ENCODE results near the gene HPCA. TPM values are rescaled to one million over a fixed set of nuclear protein-coding genes. Genes with fewer than 3 reads are reported as not detected.

HPCA gene
- total and polyA plus RNA-seq, 2 of the 4 experiments (the other 2 are of a cell fraction): 0.22 TPM; not detected in 1

DNA sequence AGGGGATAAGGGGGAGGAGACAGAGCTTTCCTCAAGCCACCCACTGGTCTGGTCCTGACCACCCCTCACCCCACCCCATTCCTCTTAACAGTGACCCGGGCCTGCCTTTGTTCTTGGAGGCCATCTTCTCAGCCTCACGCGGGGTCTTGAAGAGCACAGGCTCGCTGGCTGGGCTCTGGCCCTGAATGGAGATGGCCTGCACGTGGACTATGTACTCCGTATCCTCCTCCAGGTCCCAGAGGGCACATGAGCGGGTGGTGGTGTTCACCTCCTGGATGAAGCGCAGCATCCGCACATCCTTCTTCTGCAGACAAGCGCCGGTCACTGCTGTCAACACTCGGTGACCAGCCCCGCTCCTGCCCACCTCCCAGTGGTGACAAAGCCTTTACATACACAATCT, 18.2 kb upstream of the HPCA start:
- DNase-seq: no peak
- Histone ChIP-seq H2BK5ac (ENCODE audit: low read depth, low read length, poor library complexity, severe bottlenecking) (no peak overlapping the region), H3K14ac (replicated peaks; ENCODE audit: low read depth, low read length) (no peak overlapping the region), H3K4me1 (ENCODE audit: control insufficient read depth, insufficient read depth, low read length) (peaks cover 4% of the 10 kb centered on the region; the same call in 1 of the 2 replicates), H2AFZ (replicated peaks; ENCODE audit: low read length, poor library complexity) (no peak overlapping the region), H3K18ac (ENCODE audit: low read depth, low read length) (no peak overlapping the region), H3K56ac (ENCODE audit: extremely low read depth, insufficient read depth, low read length) (no peak overlapping the region), H3K4me2 (ENCODE audit: low read depth, low read length) (no peak overlapping the region), H2AK9ac (replicated peaks; ENCODE audit: low read depth, low read length, poor library complexity) (no peak overlapping the region), H3K23ac (ENCODE audit: low read depth, low read length) (no peak overlapping the region), H3K27ac (ENCODE audit: insufficient read depth, low read length) (no peak overlapping the region), H4K20me1 (ENCODE audit: insufficient read depth, low read length) (peaks cover 12% of the 10 kb centered on the region), H3K9me1 (ENCODE audit: insufficient read depth, low read length) (no peaks in the 10 kb centered on the region), H3K27me3 (ENCODE audit: control insufficient read depth, insufficient read depth, low read length) (peaks cover 15% of the 10 kb centered on the region), H3K4me3 (ENCODE audit: insufficient read depth, low read depth, low read length) (no peak overlapping the region), H2BK15ac (ENCODE audit: low read depth, low read length) (no peak overlapping the region), H4K5ac (ENCODE audit: low read depth, low read length) (no peak overlapping the region), H2AK5ac (ENCODE audit: low read depth, low read length) (no peak overlapping the region), H4K91ac (ENCODE audit: insufficient read depth, low read depth, low read length) (no peak overlapping the region), H3K4ac (ENCODE audit: low read depth, low read length) (no peak overlapping the region), H2BK120ac (ENCODE audit: low read depth, low read length) (no peak overlapping the region), H3K9me3 (ENCODE audit: control insufficient read depth, insufficient read depth, low read length) (no peaks in the 10 kb centered on the region), H3K79me1 (ENCODE audit: low read depth in 1 of 2, low read length in 2 of 2) (no peaks in the 10 kb centered on the region), H4K8ac (ENCODE audit: low read depth in 2 of 2, low read length in 2 of 2) (no peak overlapping the region), H3K9ac (ENCODE audit: low read depth, low read length) (no peak overlapping the region), H2BK20ac (ENCODE audit: low read depth, low read length) (no peak overlapping the region), H3K36me3 (ENCODE audit: control insufficient read depth, insufficient read depth, low read length) (peaks cover 6% of the 10 kb centered on the region; the same call in 1 of the 2 replicates)
- no peak for ATAC-seq (ENCODE audit: low read depth)
- POLR2A ChIA-PET (ENCODE audit: unreplicated experiment): no interaction called here
- intact Hi-C loops (cut with micrococcal nuclease) (no loop called here), in situ Hi-C loops (cut with MboI; ENCODE audit: low sequenced_read_pairs) (no loop called here), dilution Hi-C loops (cut with HindIII; ENCODE audit: low sequenced_read_pairs, unreplicated experiment) (no loop called here)
- CTCF ChIA-PET: no interaction called here
- WGBS, 2 experiments (ENCODE audit: extremely low coverage in 2 of 2, insufficient read length in 1 of 2): 92% methylated on average over 7 of the region's 13 CpGs; no CpG with 5 or more reads in 1 of the 2 experiments
- TF ChIP-seq BHLHE40 (IDR thresholded peaks at IDR 0.05; ENCODE audit: low read depth, low read length): no peak
- TF ChIP-seq RAD21 (IDR thresholded peaks at IDR 0.05; ENCODE audit: low read length): no peak
- TF ChIP-seq MAZ (IDR thresholded peaks at IDR 0.05; ENCODE audit: borderline replicate concordance, low read depth, low read length): no peak
- TF ChIP-seq SMC3 (IDR thresholded peaks at IDR 0.05; ENCODE audit: low read depth, low read length): no peak
- no peak for TF ChIP-seq CEBPB (IDR thresholded peaks at IDR 0.05; ENCODE audit: low read depth, low read length)
- TF ChIP-seq MAFK (IDR thresholded peaks at IDR 0.05; ENCODE audit: low read depth, low read length): no peak
- TF ChIP-seq MXI1 (IDR thresholded peaks at IDR 0.05; ENCODE audit: borderline replicate concordance, low read depth, low read length): no peak
- TF ChIP-seq CHD1 (IDR thresholded peaks at IDR 0.05; ENCODE audit: low read depth, low read length): no peak
- no peak for TF ChIP-seq RCOR1 (IDR thresholded peaks at IDR 0.05; ENCODE audit: insufficient replicate concordance, low read length)
- TF ChIP-seq, protein P1, sequence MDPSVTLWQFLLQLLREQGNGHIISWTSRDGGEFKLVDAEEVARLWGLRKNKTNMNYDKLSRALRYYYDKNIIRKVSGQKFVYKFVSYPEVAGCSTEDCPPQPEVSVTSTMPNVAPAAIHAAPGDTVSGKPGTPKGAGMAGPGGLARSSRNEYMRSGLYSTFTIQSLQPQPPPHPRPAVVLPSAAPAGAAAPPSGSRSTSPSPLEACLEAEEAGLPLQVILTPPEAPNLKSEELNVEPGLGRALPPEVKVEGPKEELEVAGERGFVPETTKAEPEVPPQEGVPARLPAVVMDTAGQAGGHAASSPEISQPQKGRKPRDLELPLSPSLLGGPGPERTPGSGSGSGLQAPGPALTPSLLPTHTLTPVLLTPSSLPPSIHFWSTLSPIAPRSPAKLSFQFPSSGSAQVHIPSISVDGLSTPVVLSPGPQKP (IDR thresholded peaks at IDR 0.05; ENCODE audit: borderline replicate concordance, low read depth, low read length): no peak
- TF ChIP-seq USF2 (IDR thresholded peaks at IDR 0.05; ENCODE audit: low read depth, low read length): no peak
- no peak for TF ChIP-seq POLR2A (IDR thresholded peaks at IDR 0.05; ENCODE audit: low read depth, low read length)
- no peak for TF ChIP-seq NFE2L2 (IDR thresholded peaks at IDR 0.05; ENCODE audit: low read depth, low read length)
- TF ChIP-seq FOS (IDR thresholded peaks at IDR 0.05; ENCODE audit: low read depth, low read length): no peak
- TF ChIP-seq, protein P2, sequence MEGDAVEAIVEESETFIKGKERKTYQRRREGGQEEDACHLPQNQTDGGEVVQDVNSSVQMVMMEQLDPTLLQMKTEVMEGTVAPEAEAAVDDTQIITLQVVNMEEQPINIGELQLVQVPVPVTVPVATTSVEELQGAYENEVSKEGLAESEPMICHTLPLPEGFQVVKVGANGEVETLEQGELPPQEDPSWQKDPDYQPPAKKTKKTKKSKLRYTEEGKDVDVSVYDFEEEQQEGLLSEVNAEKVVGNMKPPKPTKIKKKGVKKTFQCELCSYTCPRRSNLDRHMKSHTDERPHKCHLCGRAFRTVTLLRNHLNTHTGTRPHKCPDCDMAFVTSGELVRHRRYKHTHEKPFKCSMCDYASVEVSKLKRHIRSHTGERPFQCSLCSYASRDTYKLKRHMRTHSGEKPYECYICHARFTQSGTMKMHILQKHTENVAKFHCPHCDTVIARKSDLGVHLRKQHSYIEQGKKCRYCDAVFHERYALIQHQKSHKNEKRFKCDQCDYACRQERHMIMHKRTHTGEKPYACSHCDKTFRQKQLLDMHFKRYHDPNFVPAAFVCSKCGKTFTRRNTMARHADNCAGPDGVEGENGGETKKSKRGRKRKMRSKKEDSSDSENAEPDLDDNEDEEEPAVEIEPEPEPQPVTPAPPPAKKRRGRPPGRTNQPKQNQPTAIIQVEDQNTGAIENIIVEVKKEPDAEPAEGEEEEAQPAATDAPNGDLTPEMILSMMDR (conservative IDR thresholded peaks at IDR 0.05; ENCODE audit: low read depth, low read length): no peak
- TF ChIP-seq RFX5 (IDR thresholded peaks at IDR 0.05; ENCODE audit: low read depth, low read length): no peak
- BruUV-seq (replicated peaks): no TSS peak

All from IMR-90 (cell line).